A549 (cell line): Measurements from ENCODE around the gene DNAJA3. TPM values are rescaled to one million over a fixed set of nuclear protein-coding genes. Genes with fewer than 3 reads are reported as not detected.

ENCODE experiments used
- ATAC-seq, 2 experiments: fragments of 200-7000 bp in 1 of 2; fragments of >200 bp in 1 of 2; cut with Nextera tagmentation in 1 of 2; cut with Tn5 transposase in 1 of 2; 3 replicates each; pipeline versions ENCODE4 v1.8.0 to v1.9.1; 2018 to 2020; ENCODE audit warnings: mild to moderate bottlenecking in 1 of 2, moderate library complexity in 1 of 2
- CTCF ChIA-PET: fragments of 300-600 bp; sonication (Branson Sonifier 250); formaldehyde crosslinking; extraction: SDS; loops from one replicate; lab custom pipeline; 2021; ENCODE audit warnings: antibody characterized with exemption, inconsistent platforms; lab: Yijun Ruan, JAX
- POLR2A ChIA-PET: fragments of 350-600 bp; formaldehyde crosslinking; extraction: SDS; loops from one replicate; lab custom pipeline; 2021; ENCODE audit warnings: antibody characterized with exemption, inconsistent platforms; lab: Yijun Ruan, JAX
- DNase-seq, 2 experiments: peaks; one replicate each; pipeline versions ENCODE4 v3.0.0 to v3.0.0-alpha.2; 2011 to 2016; ENCODE audit warnings: low read depth in 1 of 2, low spot score in 1 of 2
- FAIRE-seq: peaks from 2 replicates; lab custom pipeline; 2011; peaks lifted over from hg19 to GRCh38; lab: Jason Lieb, UNC
- H3K27ac ChIP-seq, 2 experiments: fragments of >200 bp; sonication (Bioruptor Twin); formaldehyde crosslinking; 3 replicates each; pipeline ENCODE4 v1.5.1; 2016 to 2017
- H3K4me1 ChIP-seq: fragments of >200 bp; sonication (Bioruptor Twin); formaldehyde crosslinking; 3 replicates; pipeline ENCODE4 v1.6.1; 2016
- H3K4me2 ChIP-seq: fragments of >200 bp; sonication (Bioruptor Twin); formaldehyde crosslinking; 3 replicates; pipeline ENCODE4 v1.6.1; 2016
- H3K4me3 ChIP-seq: fragments of >200 bp; sonication (Bioruptor Twin); formaldehyde crosslinking; 3 replicates; pipeline ENCODE4 v1.5.1; 2016
- H3K9me3 ChIP-seq: fragments of >200 bp; sonication (Bioruptor Twin); formaldehyde crosslinking; 3 replicates; pipeline ENCODE4 v1.6.1; 2016
- ATOH8 ChIP-seq: fragments of 250-450 bp; sonication (Bioruptor Pico); IDR thresholded peaks from 2 replicates; pipeline ENCODE4 v1.5.0; 2020; ENCODE audit warnings: low read depth, mild to moderate bottlenecking, moderate library complexity
- CHD4 ChIP-seq: fragments of 200-600 bp; sonication (generic); IDR thresholded peaks from 2 replicates; pipeline ENCODE4 v1.6.1; 2016; ENCODE audit warnings: antibody characterized with exemption, mild to moderate bottlenecking, borderline replicate concordance
- EHMT2 ChIP-seq: fragments of 200-600 bp; sonication (generic); IDR thresholded peaks from 2 replicates; pipeline ENCODE4 v1.6.1; 2016; ENCODE audit warnings: antibody characterized with exemption, low read depth, mild to moderate bottlenecking, moderate library complexity
- ELK1 ChIP-seq: fragments of 150-350 bp; IDR thresholded peaks from 2 replicates; pipeline ENCODE4 v1.6.1; 2014; ENCODE audit warnings: low read depth, mild to moderate bottlenecking, low read length
- FOSB ChIP-seq: fragments of 250-450 bp; sonication (Bioruptor Pico); IDR thresholded peaks from 2 replicates; pipeline ENCODE4 v1.5.0; 2020; ENCODE audit warnings: mild to moderate bottlenecking, moderate library complexity
- FOXS1 ChIP-seq: fragments of 250-450 bp; sonication (Bioruptor Pico); IDR thresholded peaks from 2 replicates; pipeline ENCODE4 v1.5.0; 2020; ENCODE audit warnings: mild to moderate bottlenecking, moderate library complexity
- HEYL ChIP-seq: fragments of 250-450 bp; sonication (Bioruptor Pico); IDR thresholded peaks from 2 replicates; pipeline ENCODE4 v1.8.0; 2021; ENCODE audit warnings: mild to moderate bottlenecking, moderate library complexity
- HOXA7 ChIP-seq: fragments of 250-450 bp; sonication (Bioruptor Pico); IDR thresholded peaks from 2 replicates; pipeline ENCODE4 v1.5.0; 2020; ENCODE audit warnings: mild to moderate bottlenecking, moderate library complexity
- HOXB13 ChIP-seq: fragments of 250-450 bp; sonication (Bioruptor Pico); IDR thresholded peaks from 2 replicates; pipeline ENCODE4 v1.5.0; 2020; ENCODE audit warnings: low read depth, mild to moderate bottlenecking, moderate library complexity
- JUNB ChIP-seq: fragments of >200 bp; sonication (Bioruptor Twin); formaldehyde crosslinking; IDR thresholded peaks from 2 replicates; pipeline ENCODE4 v1.6.1; 2016
- MAFK ChIP-seq: fragments of 450-650 bp; IDR thresholded peaks from 2 replicates; pipeline ENCODE4 v1.6.1; 2014; ENCODE audit not compliant: partially characterized antibody
- MAZ ChIP-seq: fragments of 150-350 bp; IDR thresholded peaks from 2 replicates; pipeline ENCODE4 v1.6.1; 2014; ENCODE audit warnings: antibody characterized with exemption, low read depth, low read length, borderline replicate concordance
- NPAS2 ChIP-seq: fragments of 250-450 bp; sonication (Bioruptor Pico); IDR thresholded peaks from 2 replicates; pipeline ENCODE4 v1.8.0; 2022; ENCODE audit warnings: mild to moderate bottlenecking, moderate library complexity, borderline replicate concordance
- RARB ChIP-seq: fragments of 250-450 bp; sonication (Bioruptor Pico); IDR thresholded peaks from 2 replicates; pipeline ENCODE4 v1.8.0; 2021; ENCODE audit warnings: mild to moderate bottlenecking, moderate library complexity
- RNF2 ChIP-seq: fragments of 200-600 bp; sonication (generic); IDR thresholded peaks from 2 replicates; pipeline ENCODE4 v1.6.1; 2016; ENCODE audit warnings: low read depth, mild to moderate bottlenecking, antibody characterized with exemption, moderate library complexity, borderline replicate concordance
- TFCP2L1 ChIP-seq: fragments of 250-450 bp; sonication (Bioruptor Pico); IDR thresholded peaks from 2 replicates; pipeline ENCODE4 v1.5.0; 2021; ENCODE audit warnings: mild to moderate bottlenecking
- WGBS: methylation state at CpG from one replicate; pipeline ENCODE4 v1.1.6; 2017; ENCODE audit errors: missing lambda C conversion rate; 5-methylcytosine and 5-hydroxymethylcytosine counted together
- polyA plus RNA-seq, 4 experiments: library from polyadenylated mRNA; depleted of rRNA in 3 of 4; stranded (reverse); fragments of >200 nt; fragmentation: RNase III in 1 of 4; extraction: RNeasy Plus Mini Kit Qiagen cat#74134 plus additional on column Dnase treatment in 1 of 4; gene quantifications; 2 replicates in 3 of 4; 3 replicates in 1 of 4; pipeline ENCODE4 v1.2.3, GENCODE V29; 2011 to 2017
- TF ChIP-seq, protein P1 (sequence below): fragments of 200-600 bp; sonication (generic); IDR thresholded peaks from 2 replicates; pipeline ENCODE4 v1.6.1; 2016; ENCODE audit warnings: antibody characterized with exemption, mild to moderate bottlenecking, moderate library complexity
- TF ChIP-seq, protein P2 (sequence below): fragments of >200 bp; sonication (Bioruptor Twin); formaldehyde crosslinking; IDR thresholded peaks from 2 replicates; pipeline ENCODE4 v1.6.1; 2016
- TF ChIP-seq, protein P3 (sequence below): fragments of 250-450 bp; sonication (Bioruptor Pico); IDR thresholded peaks from 2 replicates; pipeline ENCODE4 v1.5.0; 2021; ENCODE audit warnings: mild to moderate bottlenecking, moderate library complexity, borderline replicate concordance

DNAJA3 gene
- polyA plus RNA-seq, 2 of the 4 experiments (the other 2 are of a cell fraction): 64.6 to 77.2 TPM

DNA sequence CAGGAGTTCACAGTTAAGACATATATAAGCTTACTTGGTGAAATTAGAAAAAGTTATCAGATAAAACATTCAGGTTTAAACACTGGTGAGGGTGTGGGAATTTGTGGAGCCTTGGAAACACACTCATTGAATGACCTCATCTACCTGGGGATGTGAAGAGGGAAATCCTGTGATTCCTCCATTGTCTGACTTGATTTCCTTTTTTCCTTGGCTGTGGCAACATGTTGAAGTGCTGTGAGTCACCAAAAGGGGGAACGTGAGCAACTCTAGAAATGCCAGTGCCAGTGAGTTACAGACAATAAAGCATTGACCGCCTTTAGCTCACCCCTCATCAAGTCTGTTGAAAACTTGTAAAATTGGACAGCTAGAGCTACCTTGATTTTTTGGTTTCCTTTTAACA lies 52.3 kb downstream of the DNAJA3 start (continued):
- no peak for TF ChIP-seq FOSB (CRISPR knock-in tag)
- TF ChIP-seq, protein P1, sequence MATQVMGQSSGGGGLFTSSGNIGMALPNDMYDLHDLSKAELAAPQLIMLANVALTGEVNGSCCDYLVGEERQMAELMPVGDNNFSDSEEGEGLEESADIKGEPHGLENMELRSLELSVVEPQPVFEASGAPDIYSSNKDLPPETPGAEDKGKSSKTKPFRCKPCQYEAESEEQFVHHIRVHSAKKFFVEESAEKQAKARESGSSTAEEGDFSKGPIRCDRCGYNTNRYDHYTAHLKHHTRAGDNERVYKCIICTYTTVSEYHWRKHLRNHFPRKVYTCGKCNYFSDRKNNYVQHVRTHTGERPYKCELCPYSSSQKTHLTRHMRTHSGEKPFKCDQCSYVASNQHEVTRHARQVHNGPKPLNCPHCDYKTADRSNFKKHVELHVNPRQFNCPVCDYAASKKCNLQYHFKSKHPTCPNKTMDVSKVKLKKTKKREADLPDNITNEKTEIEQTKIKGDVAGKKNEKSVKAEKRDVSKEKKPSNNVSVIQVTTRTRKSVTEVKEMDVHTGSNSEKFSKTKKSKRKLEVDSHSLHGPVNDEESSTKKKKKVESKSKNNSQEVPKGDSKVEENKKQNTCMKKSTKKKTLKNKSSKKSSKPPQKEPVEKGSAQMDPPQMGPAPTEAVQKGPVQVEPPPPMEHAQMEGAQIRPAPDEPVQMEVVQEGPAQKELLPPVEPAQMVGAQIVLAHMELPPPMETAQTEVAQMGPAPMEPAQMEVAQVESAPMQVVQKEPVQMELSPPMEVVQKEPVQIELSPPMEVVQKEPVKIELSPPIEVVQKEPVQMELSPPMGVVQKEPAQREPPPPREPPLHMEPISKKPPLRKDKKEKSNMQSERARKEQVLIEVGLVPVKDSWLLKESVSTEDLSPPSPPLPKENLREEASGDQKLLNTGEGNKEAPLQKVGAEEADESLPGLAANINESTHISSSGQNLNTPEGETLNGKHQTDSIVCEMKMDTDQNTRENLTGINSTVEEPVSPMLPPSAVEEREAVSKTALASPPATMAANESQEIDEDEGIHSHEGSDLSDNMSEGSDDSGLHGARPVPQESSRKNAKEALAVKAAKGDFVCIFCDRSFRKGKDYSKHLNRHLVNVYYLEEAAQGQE: no peak
- TF ChIP-seq, protein P2, sequence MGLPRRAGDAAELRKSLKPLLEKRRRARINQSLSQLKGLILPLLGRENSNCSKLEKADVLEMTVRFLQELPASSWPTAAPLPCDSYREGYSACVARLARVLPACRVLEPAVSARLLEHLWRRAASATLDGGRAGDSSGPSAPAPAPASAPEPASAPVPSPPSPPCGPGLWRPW: no peak
- TF ChIP-seq FOXS1 (CRISPR knock-in tag): no peak
- no peak for TF ChIP-seq ATOH8 (CRISPR knock-in tag)
- TF ChIP-seq, all 56 proteins: peak for 2

GRCh38 chr16:4481526-4481925 lies 55.9 kb downstream of the DNAJA3 start:
- Histone ChIP-seq H3K9me3 (no peaks in the 10 kb centered on the region), H3K4me2 (no peak overlapping the region), H3K4me1 (peaks cover 12% of the 10 kb centered on the region; the same call in 2 of the 3 replicates), H3K4me3 (no peak overlapping the region), H3K27ac (no peak overlapping the region)
- ATAC-seq: no peak
- 72% methylated on average over 2 of the region's 2 CpGs for WGBS
- TF ChIP-seq MAZ (no peak), NPAS2 (no peak), EHMT2 (no peak), HOXA7 (CRISPR knock-in tag) (no peak), TFCP2L1 (no peak), ELK1 (no peak)
- TF ChIP-seq, protein P3, sequence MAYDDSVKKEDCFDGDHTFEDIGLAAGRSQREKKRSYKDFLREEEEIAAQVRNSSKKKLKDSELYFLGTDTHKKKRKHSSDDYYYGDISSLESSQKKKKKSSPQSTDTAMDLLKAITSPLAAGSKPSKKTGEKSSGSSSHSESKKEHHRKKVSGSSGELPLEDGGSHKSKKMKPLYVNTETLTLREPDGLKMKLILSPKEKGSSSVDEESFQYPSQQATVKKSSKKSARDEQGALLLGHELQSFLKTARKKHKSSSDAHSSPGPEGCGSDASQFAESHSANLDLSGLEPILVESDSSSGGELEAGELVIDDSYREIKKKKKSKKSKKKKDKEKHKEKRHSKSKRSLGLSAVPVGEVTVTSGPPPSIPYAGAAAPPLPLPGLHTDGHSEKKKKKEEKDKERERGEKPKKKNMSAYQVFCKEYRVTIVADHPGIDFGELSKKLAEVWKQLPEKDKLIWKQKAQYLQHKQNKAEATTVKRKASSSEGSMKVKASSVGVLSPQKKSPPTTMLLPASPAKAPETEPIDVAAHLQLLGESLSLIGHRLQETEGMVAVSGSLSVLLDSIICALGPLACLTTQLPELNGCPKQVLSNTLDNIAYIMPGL (CRISPR knock-in tag): no peak
- no peak for DNase-seq
- ChIA-PET CTCF (interaction anchor here (1.2 to 1.3 kb wide), 2 partner anchors 104 to 475 kb away, joined by 3 read pairs; no protein-coding TSS in a partner anchor), POLR2A (no interaction called here)
- FAIRE-seq: no peak

GRCh38 chr16:4481963-4482362 lies 56.3 kb downstream of the DNAJA3 start:
- no peak overlapping the region for H3K27ac ChIP-seq
- TF ChIP-seq ELK1 (no peak), HOXB13 (no peak), RARB (CRISPR knock-in tag) (no peak), HEYL (no peak), MAFK (peak; percentile 92), CHD4 (no peak), JUNB (no peak), RNF2 (no peak)
- H3K9me3 ChIP-seq: no peaks in the 10 kb centered on the region
- FAIRE-seq (no peak), ATAC-seq (no peak), DNase-seq (no peak)
- POLR2A ChIA-PET: interaction anchor here (0.6 kb wide), 1 partner anchor 182 kb away, joined by 3 read pairs; no protein-coding TSS in a partner anchor
- peaks cover 12% of the 10 kb centered on the region; the same call in 2 of the 3 replicates for H3K4me1 ChIP-seq
- H3K4me2 ChIP-seq: no peak overlapping the region
- CTCF ChIA-PET: interaction anchor here (1.3 kb wide), 1 partner anchor 104 kb away, joined by 3 read pairs; no protein-coding TSS in a partner anchor
- H3K4me3 ChIP-seq: no peak overlapping the region
- 94% methylated on average over 1 of the region's 1 CpG for WGBS
